HG03342 (cell line): ENCODE measurements around the gene ZDHHC14.

Experiments used
- ATAC-seq: cut with Tn5 transposase; IDR thresholded peaks from one replicate; pipeline ENCODE4 v1.9.1; 2021; ENCODE audit warnings: mild to moderate bottlenecking, moderate library complexity; ENCODE audit not compliant: unreplicated experiment

Gene ZDHHC14

DNA sequence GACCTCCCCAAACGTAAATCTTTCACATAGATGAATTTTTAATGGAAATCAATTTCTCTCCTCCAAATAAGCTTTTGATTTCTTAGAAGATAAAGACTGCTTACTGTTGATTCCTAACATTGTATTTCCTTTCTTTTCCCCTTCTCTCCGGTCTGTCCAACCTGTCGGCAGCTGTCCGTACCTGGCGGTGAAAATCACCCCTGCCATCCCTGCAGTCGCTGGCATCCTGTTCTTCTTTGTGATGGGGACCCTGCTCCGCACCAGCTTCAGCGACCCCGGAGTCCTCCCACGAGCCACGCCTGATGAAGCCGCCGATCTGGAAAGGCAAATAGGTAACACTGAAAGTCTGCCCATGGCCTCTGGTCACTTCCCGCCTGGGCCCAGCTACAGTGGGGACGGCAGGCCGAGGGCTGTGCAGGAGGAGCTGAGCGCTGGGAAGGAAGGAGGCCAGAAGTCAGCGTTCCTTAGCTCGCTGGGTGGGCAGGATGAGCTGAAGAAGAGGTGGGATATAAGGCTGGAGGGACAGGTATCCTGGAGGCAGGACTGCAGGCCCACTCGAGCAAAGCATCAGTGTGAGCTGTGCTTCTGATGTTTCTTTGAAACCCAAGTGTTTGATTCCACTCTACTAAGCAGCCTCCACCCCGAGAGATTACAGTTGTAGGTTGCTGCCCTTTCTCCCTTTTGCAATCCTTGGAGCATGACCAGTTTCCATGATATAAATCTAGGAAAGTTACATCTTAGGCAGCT, 161.6 kb downstream of the ZDHHC14 start:
- no peak for ATAC-seq

DNA sequence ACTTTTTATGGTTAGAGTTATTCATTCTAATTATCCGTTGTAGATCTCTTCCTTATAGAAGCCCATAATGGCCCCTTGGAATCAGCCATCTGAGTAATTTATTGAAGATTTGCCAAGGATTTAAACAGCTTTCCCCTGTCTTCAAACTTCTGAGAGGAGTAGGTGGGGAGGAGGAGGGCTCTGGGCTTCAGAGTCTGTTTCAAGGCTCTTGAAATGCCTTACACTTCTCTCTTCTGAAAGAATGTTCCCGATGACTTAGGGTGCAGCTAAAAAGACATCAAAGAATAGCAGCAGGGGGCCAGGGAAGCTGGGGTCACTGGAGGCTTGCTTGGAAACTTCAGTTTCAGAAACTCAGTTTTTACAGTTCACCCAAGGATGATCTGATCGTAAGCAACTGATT, 165.3 kb downstream of the ZDHHC14 start:
- ATAC-seq: no peak

DNA sequence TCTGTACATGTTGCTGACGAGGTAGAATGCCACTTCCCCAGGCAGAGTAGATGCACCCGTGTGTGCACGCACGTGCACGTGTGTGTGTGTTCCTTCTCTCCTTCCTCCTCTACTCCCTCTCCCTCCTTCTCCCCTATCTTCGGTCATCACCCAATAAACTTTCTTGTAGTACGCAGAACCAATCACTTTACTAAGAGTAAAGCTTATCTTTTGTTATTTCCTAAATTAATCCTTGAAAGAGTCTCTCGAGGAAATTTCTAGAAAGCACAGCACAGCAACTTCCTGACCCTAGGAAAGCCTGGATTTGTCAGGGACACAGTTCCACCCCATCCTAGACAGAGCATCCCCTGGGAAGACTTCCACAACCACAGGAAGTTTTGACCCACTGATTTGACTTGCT, 166.1 kb downstream of the ZDHHC14 start:
- no peak for ATAC-seq

DNA sequence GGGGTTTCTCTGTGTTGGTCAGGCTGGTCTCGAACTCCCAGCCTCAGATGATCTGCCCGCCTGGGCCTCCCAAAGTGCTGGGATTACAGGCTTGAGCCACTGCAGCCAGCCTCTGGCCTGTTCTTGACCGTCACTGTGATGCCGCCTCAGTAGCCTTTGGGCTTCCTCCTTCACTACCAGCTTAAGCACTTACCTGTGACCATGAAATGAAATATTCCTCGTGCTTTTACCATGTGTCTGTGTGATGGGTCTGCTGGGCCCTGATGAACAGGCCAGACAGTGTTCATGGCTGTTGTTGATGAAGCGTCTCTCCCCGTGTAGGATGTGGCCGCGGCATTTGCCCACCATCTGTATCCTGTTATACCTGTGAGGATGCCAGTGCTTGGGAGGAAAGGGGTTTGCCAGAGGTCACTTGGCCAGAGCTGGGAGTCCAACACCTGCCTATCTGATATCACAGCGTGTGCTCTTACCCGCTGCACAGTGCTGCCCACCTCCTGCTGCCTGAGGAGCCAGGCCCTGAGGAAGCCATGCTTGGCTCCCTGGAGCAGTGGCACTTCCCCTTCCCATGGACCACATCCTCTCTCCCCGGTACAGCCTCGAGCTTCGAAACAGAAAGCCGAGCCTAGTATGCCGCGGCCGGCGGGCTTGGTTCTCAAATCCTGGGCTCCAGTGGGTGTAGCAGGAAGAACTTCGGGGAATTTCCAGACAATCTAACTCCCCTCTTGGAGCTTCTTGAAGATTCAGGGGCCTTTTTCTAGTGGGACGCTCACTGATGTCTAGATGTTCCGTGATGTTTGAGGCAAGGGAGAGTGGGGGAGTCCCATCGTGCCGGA, 167.9 kb downstream of the ZDHHC14 start:
- no peak for ATAC-seq

DNA sequence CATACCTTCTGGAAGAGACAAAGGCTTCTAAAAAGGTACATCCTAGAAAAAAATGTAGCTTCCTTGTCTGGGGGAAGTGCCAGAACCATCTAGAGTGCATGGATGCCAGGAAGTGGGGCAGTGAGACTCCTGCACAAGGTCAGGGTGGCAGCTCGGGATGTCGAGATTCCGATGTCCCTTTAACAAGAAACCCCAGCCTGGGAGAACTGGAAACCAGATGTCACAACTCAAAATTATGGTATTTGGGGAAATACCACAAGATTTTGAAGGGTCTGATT, 168.4 kb downstream of the ZDHHC14 start:
- ATAC-seq: no peak

DNA sequence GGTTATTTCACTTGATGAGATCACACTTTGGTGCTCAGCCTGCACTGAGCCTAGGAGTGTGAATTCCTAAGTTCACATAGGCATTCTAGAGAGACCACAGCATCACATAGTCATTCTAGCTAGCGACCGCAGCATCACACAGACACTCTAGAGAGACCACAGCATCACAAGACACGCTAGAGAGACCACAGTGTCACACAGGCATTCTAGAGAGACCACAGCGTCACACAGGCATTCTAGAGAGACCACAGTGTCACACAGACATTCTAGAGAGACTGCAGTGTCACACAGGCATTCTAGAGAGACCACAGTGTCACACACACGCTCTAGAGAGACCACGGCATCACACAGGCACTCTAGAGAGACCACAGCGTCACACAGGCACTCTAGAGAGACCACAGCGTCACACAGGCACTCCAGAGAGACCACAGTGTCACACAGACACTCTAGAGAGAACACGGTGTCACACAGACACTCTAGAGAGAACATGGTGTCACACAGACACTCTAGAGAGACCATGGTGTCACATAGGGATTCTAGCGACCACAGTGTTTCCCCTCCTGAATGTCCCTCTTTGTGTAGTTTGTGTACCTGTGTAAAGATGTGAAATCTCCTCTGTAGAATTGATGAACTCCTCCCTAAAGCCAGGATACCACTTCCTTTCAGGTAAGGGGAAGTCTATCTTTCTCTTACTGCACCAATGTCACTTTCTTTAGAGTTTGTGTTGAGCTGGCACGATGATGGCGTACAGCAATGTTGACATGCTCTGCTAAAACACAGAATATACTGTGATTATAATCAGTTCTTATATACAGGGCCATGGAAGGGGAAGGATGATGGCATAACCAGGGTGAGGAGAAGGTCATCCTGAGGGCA, 169.4 kb downstream of the ZDHHC14 start:
- peak; percentile 51 for ATAC-seq

DNA sequence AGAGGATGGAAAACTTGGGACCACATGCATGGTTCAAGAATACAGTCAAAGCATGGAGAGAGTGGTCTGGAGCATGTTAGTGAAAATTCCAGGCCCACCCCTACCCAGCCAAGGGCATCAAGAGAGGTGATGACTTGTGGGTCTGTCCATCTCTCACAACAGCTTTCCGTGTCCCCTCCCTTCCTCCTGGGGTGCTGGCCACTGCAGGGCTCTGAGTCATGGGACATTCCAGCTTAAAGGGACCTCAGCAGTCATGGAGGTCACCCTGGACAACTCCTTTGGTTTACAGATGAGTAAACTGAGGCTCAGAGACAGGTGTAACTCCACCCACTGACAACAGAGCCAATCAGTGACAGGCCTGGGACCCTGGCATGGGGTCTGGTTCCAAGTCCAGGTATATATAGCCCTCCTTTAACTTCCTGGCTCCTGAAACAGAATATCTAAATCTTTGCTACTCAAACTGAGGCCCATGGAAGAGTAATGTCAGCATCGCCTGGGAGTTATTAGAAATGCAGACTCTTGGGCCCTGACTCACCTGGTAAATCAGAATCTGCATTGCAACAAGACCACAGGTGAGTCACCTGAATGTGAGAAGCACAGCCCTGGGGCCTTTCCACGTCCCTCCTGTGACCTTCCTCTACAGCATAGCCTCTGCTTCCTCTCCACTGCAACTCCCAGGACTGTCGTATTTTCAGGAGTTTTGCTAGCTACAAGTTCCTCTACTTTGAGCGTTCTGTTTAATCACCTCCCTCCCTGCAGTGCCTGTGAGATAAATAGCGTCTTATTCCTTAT, 170.2 kb downstream of the ZDHHC14 start:
- ATAC-seq: no peak

DNA sequence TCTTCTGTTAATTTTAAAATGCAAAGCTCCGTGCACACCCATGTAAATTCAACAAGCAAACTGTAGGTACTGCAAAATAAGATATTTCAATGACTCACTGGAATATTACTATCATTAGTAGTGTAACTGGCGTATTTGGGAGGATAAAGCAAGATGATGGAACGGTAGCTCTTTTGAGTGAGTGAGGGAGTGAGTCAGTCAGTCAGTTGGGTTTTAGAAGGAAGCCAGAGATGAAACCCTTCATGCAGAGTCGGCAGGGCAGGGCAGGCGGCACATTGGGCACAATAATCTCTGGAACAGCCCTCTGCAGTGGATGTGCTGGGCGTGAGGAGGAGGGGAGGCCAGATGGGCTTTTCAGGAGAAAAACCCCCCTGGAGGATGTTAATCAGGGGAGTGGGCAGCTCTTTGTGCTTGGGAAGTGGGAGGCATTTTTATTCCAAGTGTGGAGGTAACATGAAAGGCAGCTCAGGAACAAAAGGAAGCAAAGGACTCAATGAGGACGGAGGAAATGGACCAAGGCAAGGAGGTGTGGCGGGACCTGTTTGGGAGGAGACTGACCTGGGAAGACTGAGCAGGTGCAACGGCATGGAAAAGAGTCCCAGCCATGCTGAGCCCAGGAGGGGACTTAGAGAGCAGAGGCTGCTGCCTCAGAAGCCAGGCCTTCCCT, 171.2 kb downstream of the ZDHHC14 start:
- ATAC-seq: no peak

DNA sequence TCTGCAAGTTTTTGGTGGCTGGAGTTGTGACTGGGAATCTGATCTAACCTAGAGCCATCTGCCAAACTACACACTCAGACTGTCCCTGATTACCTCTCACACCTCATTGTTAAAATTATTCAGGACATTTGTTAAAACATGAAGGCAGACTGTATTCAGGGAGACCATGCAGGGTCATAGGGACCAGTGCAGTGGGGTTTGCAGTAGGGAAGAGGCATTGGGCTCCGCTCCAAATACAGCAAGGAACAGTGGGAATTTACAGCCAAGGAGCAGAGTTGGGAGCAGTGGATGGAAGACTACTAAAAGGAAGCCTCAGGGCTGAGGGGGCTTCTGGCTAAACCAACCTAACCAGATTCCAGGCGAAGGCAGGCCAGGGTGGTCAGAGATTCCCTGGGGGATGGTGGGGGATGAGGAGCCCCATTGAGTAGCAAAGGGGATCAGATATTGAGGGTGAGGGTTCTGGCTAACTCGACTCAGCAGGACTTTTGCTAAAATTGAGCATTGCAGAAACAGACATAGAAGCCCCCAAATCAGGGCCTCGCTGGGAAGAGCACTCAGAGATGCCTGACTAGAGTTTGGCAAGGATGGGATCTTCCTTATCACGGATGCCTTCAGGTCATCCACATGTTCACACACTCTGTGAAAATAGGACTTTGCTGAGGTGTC, 172.0 kb downstream of the ZDHHC14 start:
- no peak for ATAC-seq

DNA sequence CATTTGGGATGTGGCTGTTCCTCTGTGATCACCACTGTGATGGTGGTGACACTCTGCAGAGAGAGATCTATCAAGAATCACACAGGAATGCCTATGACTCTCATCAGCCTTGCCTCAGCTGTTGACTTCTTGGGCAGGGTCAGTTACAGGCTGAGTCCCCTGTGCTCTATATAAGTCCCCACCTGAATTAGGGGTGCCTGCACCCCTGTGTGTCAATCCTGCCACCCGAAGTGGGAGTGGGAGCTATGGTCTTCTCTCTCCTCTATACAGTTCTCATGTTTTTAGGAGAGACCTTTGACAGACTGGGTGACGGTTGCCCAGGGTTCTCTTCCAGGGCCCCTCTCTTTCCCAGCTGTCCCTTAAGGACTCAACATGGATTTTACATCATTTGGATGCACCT, 173.8 kb downstream of the ZDHHC14 start:
- no peak for ATAC-seq

DNA sequence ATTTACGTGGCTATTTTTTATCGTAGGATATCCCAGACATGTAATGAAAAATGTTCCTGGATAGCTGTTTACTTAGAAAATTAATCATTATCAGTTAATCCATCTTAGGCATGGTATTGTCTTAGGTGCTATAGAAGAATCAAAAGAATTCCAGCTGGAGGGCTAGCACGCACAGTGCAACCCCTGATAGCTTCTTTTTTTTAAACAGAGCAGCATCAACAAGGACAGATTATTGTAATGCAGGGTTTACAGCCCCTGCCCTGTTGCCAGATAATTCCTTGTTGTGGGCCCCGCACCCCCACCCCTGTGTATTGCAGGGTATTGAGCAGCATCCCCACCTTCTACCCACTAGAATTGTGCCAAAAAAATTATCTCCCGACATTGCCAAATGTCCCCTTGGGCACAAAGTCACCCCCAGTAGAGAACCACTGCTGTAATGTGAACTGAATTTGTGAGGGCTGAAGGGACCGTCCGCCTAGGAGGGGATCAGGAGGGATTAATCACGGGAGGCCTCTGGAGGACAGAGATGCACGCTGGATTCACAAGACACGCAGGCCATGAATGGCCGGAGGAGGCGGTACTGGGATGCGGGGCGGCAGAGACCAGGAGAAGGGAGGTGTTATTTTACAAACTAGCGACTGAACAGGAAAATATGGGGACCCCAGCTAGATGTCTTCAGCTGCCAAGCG, 174.6 kb downstream of the ZDHHC14 start:
- ATAC-seq: no peak

DNA sequence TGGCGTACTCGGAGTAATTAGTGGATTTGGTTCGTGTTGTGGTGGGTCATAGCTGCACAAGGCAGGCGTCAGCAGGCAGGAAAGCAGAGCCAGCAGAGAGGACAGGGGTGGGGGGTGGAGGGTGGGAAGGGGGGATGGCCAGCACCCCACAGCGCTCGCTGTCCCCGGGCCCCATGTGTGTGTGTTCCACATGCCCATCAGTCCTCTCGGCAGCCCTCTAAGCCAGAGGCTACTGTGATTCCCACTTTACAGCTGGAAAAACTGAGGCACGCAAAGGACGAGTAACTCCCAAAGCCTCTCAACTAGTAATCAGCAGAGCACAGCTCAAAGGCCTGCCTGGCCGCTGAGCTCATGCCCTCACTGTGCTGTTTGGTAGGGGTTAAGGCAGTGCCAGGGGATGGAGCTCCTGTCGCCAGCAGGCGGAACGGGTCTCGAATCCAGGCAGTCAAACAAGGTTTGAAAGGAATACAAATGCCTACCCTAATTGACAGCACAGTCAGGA, 175.2 kb downstream of the ZDHHC14 start:
- no peak for ATAC-seq

DNA sequence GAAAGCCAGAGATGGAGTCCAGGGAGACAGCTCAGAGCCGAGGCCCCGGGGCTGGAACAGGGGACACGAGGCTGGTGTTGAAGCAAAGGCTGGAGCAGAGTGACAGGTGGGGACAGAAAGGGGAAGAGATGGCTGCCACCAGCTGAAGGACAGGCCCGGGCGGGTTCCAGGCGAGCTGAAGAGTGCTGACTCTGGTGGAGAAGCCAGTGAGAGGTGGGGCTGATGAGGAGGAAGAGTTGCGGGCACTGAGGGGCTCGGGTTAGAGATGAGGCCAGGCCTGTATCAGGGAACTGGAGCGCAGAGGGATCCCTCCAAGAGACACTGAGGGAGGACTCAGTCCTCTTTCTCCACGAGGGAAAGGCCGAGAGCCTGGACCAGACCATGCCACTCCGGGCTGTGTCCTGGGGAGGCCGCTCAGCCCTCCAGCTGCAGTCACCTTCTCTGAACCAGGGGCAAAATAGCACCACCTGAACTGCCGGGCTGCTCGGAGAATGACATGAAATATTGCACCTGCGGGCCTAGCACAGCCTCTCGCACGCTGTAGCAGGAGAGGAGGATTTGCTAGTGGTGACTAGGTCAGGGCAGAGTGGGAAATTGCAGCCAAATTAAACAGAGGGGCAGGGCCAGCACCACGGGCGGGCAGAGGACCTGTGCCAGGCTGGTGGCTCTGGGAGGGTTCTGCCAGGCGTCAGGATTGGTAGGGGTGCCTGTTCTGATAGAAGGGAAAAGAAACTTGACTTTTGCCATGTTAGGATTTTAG, 175.9 kb downstream of the ZDHHC14 start:
- ATAC-seq: no peak

DNA sequence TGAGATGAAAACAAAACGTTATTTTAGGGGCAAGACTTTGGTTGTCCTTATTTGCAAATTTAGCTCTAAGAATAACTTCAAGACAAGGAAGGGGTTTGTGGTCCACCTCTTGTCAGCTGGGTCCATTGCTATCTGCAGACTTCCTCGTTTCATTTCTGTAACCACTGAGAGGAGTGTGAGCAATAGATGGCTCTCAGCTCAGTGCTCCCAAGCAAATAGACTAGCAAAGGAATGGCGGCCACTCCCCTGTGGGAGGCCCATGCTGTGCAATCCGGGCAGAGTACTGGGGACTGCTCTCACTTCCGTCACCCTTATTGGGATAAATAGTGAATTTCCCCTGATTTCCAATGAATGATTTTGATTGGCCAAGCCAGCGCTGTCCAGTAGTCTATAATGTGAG, 176.6 kb downstream of the ZDHHC14 start:
- ATAC-seq: peak; percentile 40

DNA sequence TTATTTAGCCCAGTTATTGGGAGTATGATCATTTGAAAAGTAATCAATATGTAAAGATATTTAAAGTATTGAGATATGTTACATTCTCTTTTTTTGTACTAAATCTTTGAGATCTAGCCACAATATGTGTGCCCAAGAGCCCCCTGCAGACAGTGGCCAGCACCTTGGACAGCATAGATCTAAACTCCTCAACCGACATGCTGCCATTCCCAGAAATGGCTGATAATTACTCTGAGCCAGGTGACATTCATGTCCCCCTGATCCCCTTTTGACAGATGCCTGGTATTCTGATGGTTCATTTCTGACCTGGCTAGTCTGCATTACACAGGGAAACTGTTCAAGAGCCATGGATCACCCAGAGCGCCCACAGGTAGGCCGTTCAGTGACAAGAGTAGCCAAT, 177.1 kb downstream of the ZDHHC14 start:
- no peak for ATAC-seq

DNA sequence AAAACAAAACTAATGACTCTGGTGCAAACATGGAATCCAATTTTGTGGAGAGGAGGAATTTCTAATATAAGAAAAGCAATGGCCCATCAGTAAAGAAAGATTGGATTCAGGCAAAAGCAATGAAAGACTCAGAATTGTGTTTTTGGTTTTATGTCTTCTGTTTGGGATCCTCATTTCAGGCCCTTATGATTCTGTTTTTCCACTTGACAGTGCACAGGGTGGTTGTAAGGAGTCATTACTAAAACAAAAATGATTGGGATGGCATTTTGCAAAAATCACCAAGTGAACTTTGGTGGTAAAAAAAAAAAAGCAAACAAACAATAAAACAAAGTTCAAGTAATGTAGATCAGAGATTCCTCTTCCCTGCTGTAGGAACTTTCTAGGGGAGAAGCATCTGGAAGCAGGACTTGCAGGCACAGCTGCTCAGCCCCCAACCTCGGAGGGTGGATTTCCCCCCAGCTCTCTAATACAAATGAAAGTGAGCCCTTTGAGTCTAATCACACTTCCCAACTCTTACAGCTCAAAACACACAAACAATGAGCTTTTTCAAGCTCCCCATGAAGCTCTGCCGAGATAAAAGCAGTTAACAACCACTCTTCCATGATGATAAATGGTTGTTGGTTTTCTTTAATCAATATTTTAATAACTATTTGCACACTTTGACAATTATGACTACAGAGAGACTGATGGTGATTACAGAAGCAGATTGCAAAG, 177.7 kb downstream of the ZDHHC14 start:
- ATAC-seq: no peak

DNA sequence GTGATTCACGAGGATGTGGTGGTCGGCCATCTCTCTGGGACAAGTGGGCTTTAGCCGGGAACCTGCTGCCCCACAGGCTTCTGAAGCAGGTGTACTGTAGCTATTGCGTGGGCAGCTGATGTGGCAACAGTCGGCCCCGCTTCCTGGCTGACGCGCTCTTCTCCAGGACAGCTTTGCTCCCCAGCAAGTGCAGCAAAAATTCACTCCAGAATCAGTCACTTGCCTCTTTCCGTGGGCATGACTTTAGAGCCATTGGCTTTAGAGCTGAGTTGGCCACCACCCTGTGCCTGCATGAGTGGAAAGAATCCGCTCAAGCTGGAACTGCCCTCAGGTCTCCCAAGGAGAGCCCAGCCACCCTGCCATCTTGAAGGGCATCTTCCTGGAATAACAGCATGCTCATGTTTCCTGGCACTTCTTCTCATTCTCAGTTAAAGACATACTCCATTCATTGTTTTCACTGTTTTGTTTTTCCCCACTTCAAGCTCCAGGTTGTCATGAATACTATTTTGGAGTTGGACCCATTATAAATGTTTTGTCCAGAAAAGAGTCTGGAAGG, 178.3 kb downstream of the ZDHHC14 start:
- no peak for ATAC-seq
